ENCODE results near the gene MPZL1.

Gene MPZL1

DNA sequence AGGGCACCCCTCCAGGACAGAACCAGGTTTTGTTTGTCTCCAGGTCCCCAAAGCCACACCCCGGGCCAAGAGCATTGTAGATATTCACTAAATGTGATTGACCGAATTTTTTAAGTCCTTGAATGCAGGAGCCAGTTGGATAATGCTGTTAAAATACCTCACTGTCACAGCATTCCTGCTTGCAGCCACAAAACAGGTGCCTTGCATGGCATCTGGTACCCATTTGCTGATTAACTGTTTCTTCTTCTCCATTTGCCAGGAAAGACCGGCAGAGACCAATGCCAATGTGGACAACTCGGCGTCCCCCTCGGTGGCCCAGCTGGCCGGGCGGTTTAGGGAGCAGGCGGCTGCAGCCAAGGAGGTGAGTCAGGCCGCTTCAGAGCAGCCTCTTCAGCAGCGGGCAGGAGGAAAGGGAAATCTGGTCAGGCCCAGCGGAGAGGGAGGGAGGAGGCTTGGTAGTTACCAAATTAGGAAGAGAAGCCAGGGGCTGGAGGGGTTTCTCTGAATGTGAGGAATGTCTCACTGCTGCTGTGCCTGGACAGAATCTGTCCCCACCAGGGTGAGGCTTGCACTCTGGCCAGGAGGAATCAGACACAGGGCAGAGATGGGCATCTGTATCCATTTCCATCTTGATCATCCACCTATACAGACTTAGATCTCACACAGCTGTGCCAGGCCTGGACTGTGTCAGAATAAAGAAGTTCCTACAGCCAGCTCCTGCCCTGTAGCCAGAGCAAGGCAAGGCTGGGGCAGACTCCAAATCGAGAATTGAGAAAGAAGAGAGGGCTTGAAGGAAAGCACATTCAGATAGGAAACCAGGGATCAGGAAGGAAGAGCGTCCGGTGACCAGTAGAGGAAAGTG, 37.9 kb upstream of the MPZL1 start:
- no peaks in the 10 kb centered on the region for H3K9me3 Mint-ChIP-seq
- CTCF ChIA-PET = no interaction called here
- H3K36me3 Mint-ChIP-seq = peaks cover 53% of the 10 kb centered on the region
- DNase-seq = no peak
- peaks cover 7% of the 10 kb centered on the region for H3K4me1 Mint-ChIP-seq
- H3K27me3 Mint-ChIP-seq = no peaks in the 10 kb centered on the region
- H3K4me3 Mint-ChIP-seq = no peak overlapping the region
- peak overlapping the region; percentile 45 for H3K27ac Mint-ChIP-seq

- CTCF ChIA-PET = interaction anchor here (2.6 to 3.9 kb wide), 3 partner anchors 13 to 397 kb away, joined by 6 to 100 read pairs (median 10); no protein-coding TSS in a partner anchor
- H3K4me3 Mint-ChIP-seq = no peak overlapping the region
- DNase-seq = no peak
- peak overlapping the region; percentile 1 for H3K27ac Mint-ChIP-seq
- no peaks in the 10 kb centered on the region for H3K27me3 Mint-ChIP-seq
- no peaks in the 10 kb centered on the region for H3K9me3 Mint-ChIP-seq
- peaks cover 7% of the 10 kb centered on the region for H3K4me1 Mint-ChIP-seq
- peaks cover 72% of the 10 kb centered on the region for H3K36me3 Mint-ChIP-seq
Observed at GRCh38 chr1:167685844-167686243, 35.9 kb upstream of the MPZL1 start.

GRCh38 chr1:167687919-167688519, 33.8 kb upstream of the MPZL1 start:
- Mint-ChIP-seq H3K4me3 (no peak overlapping the region), H3K9me3 (no peaks in the 10 kb centered on the region), H3K4me1 (peaks cover 7% of the 10 kb centered on the region), H3K27me3 (no peaks in the 10 kb centered on the region), H3K36me3 (peaks cover 77% of the 10 kb centered on the region), H3K27ac (peak overlapping the region; percentile 1)
- CTCF ChIA-PET = interaction anchor here (0.8 to 3.9 kb wide), 30 partner anchors 10 to 394 kb away, joined by 3 to 100 read pairs (median 6); partner anchors contain the start of genes CREG1 and RCSD1
- DNase-seq = peak; percentile 86

DNA sequence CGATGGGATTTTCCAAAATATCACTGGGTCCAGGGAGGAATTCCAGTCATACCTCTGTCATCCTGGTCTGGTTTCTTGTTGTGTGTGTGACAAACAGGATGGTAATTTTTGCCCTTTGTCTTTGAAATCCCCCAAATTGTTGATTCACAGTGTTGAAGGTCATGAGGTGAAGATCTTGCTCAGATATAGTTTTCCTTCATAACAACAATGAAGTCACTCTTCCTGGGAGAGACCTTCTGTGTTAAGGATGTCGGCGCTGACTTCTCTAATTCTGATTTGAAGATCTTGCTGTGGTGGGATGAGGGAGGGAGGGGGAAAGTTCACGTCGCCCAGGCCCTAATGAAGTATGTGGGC, 32.2 kb upstream of the MPZL1 start:
- DNase-seq = no peak
- CTCF ChIA-PET = interaction anchor here (0.6 to 1.7 kb wide), 3 partner anchors 9 to 89 kb away, joined by 3 to 8 read pairs (median 3); no protein-coding TSS in a partner anchor
- peaks cover 5% of the 10 kb centered on the region for H3K4me1 Mint-ChIP-seq
- peak overlapping the region; percentile 37 for H3K27ac Mint-ChIP-seq
- no peaks in the 10 kb centered on the region for H3K27me3 Mint-ChIP-seq
- no peak overlapping the region for H3K4me3 Mint-ChIP-seq
- H3K36me3 Mint-ChIP-seq = peaks cover 78% of the 10 kb centered on the region
- no peaks in the 10 kb centered on the region for H3K9me3 Mint-ChIP-seq

DNA sequence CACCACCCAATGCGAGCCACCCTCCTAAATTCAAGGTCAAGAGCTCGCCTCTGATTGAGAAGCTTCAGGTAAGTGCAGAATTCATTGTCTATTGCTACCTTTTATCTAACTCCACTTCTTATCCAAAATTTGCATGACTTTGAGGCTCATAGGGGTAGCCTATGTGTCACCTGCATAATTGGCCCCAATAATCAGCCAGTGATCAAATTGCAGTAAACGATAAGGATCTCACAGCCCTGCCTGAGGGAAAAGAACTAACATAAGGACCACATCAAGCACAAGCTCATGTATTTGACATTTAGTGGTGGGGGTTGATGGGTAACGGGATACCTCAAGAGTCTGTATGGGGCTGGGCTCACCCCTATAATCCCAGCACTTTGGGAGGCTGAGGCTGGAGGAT, 31.7 kb upstream of the MPZL1 start:
- Mint-ChIP-seq H3K27ac (no peak overlapping the region), H3K4me1 (peaks cover 5% of the 10 kb centered on the region), H3K27me3 (no peaks in the 10 kb centered on the region), H3K4me3 (no peak overlapping the region), H3K9me3 (no peaks in the 10 kb centered on the region), H3K36me3 (peaks cover 78% of the 10 kb centered on the region)
- no peak for DNase-seq
- CTCF ChIA-PET = interaction anchor here (1.0 to 1.7 kb wide), 3 partner anchors 10 to 95 kb away, joined by 3 to 8 read pairs (median 3); no protein-coding TSS in a partner anchor

GRCh38 chr1:167693425-167694045, 28.2 kb upstream of the MPZL1 start:
- Mint-ChIP-seq H3K9me3 (no peaks in the 10 kb centered on the region), H3K4me3 (no peak overlapping the region), H3K36me3 (peaks cover 82% of the 10 kb centered on the region), H3K27ac (peak overlapping the region; percentile 42), H3K4me1 (no peaks in the 10 kb centered on the region), H3K27me3 (no peaks in the 10 kb centered on the region)
- CTCF ChIA-PET = interaction anchor here (1.0 to 2.0 kb wide), 2 partner anchors 93 to 138 kb away, joined by 3 to 5 read pairs; no protein-coding TSS in a partner anchor
- no peak for DNase-seq

DNA sequence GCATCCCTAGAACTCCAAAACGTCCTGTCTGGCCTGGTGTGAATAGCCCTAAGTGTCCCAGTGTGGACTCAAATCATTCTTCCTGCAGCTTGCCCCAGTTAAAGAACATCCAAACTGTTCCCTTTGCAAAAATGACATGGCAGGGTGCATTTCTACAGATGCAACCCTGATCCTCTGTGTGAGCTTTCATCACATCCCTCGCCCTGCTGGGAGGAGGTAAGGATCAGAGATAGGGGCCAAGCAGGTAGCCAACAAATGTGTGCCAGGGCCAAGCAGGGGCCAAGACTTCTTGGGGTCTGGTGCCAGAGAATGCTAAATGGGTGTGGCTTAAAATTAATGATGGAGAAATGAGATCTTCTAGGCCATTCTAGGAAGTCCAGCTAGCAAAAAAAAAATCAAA, 27.1 kb upstream of the MPZL1 start:
- Mint-ChIP-seq H3K27me3 (no peaks in the 10 kb centered on the region), H3K36me3 (peaks cover 81% of the 10 kb centered on the region), H3K9me3 (no peaks in the 10 kb centered on the region), H3K4me1 (no peaks in the 10 kb centered on the region), H3K27ac (peak overlapping the region; percentile 80), H3K4me3 (no peak overlapping the region)
- DNase-seq = no peak
- CTCF ChIA-PET = interaction anchor here (1.0 to 2.0 kb wide), 2 partner anchors 94 to 139 kb away, joined by 3 to 5 read pairs; no protein-coding TSS in a partner anchor

- H3K9me3 Mint-ChIP-seq = no peaks in the 10 kb centered on the region
- CTCF ChIA-PET = no interaction called here
Observed at GRCh38 chr1:167695147-167695546, 26.6 kb upstream of the MPZL1 start.

GRCh38 chr1:167695756-167696561, 25.8 kb upstream of the MPZL1 start:
- Mint-ChIP-seq H3K27ac (no peak overlapping the region), H3K36me3 (peaks cover 77% of the 10 kb centered on the region), H3K9me3 (no peaks in the 10 kb centered on the region), H3K4me3 (no peak overlapping the region), H3K4me1 (no peaks in the 10 kb centered on the region), H3K27me3 (no peaks in the 10 kb centered on the region)
- CTCF ChIA-PET = no interaction called here
- DNase-seq = no peak

More at GRCh38 chr1:167695147-167695546, 26.6 kb upstream of the MPZL1 start:
- no peak for DNase-seq
- no peaks in the 10 kb centered on the region for H3K27me3 Mint-ChIP-seq
- H3K36me3 Mint-ChIP-seq = peaks cover 81% of the 10 kb centered on the region
- no peak overlapping the region for H3K4me3 Mint-ChIP-seq
- no peaks in the 10 kb centered on the region for H3K4me1 Mint-ChIP-seq
- H3K27ac Mint-ChIP-seq = peak overlapping the region; percentile 80

DNA sequence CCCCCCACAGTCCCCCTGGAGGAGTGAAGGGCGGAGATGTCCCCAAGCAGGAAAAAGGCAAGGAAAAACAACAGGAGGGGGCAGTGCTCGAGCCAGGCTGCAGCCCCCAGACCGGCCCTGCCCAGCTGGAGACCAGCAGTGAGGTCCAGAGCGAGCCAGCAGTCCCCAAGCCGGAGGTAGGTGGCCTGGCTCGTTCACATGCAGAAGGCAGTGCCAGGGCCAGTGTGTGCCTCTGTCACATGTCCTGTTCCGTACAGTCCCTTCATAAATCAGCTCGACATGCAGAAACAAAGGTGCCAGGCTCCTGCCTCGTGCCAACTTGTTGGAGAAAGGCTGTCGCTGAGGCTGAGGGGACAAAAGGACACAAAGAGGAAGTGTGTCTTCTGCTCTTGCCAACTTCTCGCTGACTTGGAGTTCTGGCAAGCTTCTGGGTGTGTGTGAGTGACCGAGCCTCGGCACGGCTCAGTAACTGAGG, 24.1 kb upstream of the MPZL1 start:
- H3K4me3 Mint-ChIP-seq = no peak overlapping the region

GRCh38 chr1:167698313-167698712, 23.5 kb upstream of the MPZL1 start:
- no peaks in the 10 kb centered on the region for H3K4me1 Mint-ChIP-seq
- H3K27me3 Mint-ChIP-seq = no peaks in the 10 kb centered on the region
- peak overlapping the region; percentile 38 for H3K27ac Mint-ChIP-seq
- H3K4me3 Mint-ChIP-seq = no peak overlapping the region
- CTCF ChIA-PET = interaction anchor here (0.9 to 2.1 kb wide), 2 partner anchors 11 to 158 kb away, joined by 3 to 6 read pairs; no protein-coding TSS in a partner anchor
- no peak for DNase-seq
- H3K9me3 Mint-ChIP-seq = no peaks in the 10 kb centered on the region
- peaks cover 78% of the 10 kb centered on the region for H3K36me3 Mint-ChIP-seq

More for the DNA sequence above, 24.1 kb upstream of the MPZL1 start:
- Mint-ChIP-seq H3K4me1 (no peaks in the 10 kb centered on the region), H3K27ac (peak overlapping the region; percentile 38), H3K27me3 (no peaks in the 10 kb centered on the region), H3K36me3 (peaks cover 78% of the 10 kb centered on the region), H3K9me3 (no peaks in the 10 kb centered on the region)
- CTCF ChIA-PET = interaction anchor here (2.1 kb wide), 1 partner anchor 11 kb away, joined by 6 read pairs; no protein-coding TSS in a partner anchor
- DNase-seq = no peak

DNA sequence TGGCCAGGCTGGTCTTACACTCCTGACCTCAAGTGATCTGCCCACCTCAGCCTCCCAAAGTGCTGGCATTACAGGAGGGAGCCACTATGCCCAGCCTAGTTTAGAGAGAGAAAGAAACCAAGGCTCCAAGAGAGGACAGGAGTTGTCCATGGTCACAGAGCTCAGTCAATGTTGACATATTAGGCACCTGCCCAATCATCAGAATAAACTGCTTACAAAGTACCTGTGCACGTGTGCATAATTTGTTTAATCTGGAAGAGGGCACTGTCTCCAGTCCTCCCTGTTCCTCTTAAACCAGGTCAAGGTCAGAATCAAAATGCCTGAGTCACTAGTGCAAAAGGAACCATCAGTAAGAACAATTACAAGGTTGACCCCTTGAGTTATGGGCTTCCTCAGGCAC, 20.3 kb upstream of the MPZL1 start:
- Mint-ChIP-seq H3K36me3 (peaks cover 80% of the 10 kb centered on the region), H3K9me3 (no peaks in the 10 kb centered on the region), H3K27me3 (no peaks in the 10 kb centered on the region), H3K4me1 (peaks cover 2% of the 10 kb centered on the region), H3K27ac (no peak overlapping the region), H3K4me3 (no peak overlapping the region)
- DNase-seq = no peak
- CTCF ChIA-PET = no interaction called here

GRCh38 chr1:167703557-167703956, 18.2 kb upstream of the MPZL1 start:
- Mint-ChIP-seq H3K27me3 (no peaks in the 10 kb centered on the region), H3K4me3 (no peak overlapping the region), H3K9me3 (no peaks in the 10 kb centered on the region), H3K27ac (no peak overlapping the region), H3K36me3 (peaks cover 79% of the 10 kb centered on the region), H3K4me1 (peaks cover 3% of the 10 kb centered on the region)
- CTCF ChIA-PET = no interaction called here
- DNase-seq = no peak
